ENCODE measurements around the gene TRPV5.

Gene TRPV5

GRCh38 chr7:142956951-142957623, 23.5 kb upstream of the TRPV5 start:
- no peak overlapping the region for H3K27ac Mint-ChIP-seq
- DNase-seq, result no peak
- peaks cover 17% of the 10 kb centered on the region for H3K9me3 Mint-ChIP-seq
- H3K36me3 Mint-ChIP-seq, result peaks cover 4% of the 10 kb centered on the region
- no peak overlapping the region for H3K4me3 Mint-ChIP-seq
- peaks cover 51% of the 10 kb centered on the region for H3K27me3 Mint-ChIP-seq
- H3K4me1 Mint-ChIP-seq, result no peaks in the 10 kb centered on the region
- CTCF ChIA-PET, result no interaction called here

- CTCF ChIA-PET, result no interaction called here
- H3K4me1 Mint-ChIP-seq, result no peaks in the 10 kb centered on the region
- H3K36me3 Mint-ChIP-seq, result peaks cover 4% of the 10 kb centered on the region
- peaks cover 49% of the 10 kb centered on the region for H3K27me3 Mint-ChIP-seq
- H3K27ac Mint-ChIP-seq, result no peak overlapping the region
- no peak overlapping the region for H3K4me3 Mint-ChIP-seq
- peaks cover 17% of the 10 kb centered on the region for H3K9me3 Mint-ChIP-seq
- no peak for DNase-seq
These were observed 21.2 kb upstream of the TRPV5 start for GRCh38 chr7:142954680-142955268.

DNA sequence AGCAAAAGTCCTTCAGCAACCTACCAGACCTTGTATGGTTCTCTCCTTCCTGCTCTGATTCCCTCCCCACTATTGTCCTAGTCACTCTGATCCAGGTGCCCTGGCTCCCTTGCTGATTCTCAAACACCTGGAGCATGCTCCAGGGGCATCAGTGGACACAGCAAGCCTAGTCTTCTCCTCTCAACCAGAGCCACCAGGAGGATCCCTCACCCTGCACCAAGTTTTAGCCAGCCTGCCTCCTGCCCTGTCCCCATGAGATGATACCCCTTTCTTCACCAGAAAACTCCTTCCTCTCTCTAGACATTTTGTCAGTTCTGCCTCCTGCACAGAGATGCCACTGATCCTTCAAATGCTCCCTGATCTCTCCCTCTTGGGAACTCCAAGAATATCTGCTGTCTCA, 16.7 kb upstream of the TRPV5 start:
- Mint-ChIP-seq H3K4me1 (no peaks in the 10 kb centered on the region), H3K27ac (no peak overlapping the region), H3K36me3 (no peaks in the 10 kb centered on the region), H3K9me3 (peaks cover 7% of the 10 kb centered on the region), H3K4me3 (no peak overlapping the region), H3K27me3 (peaks cover 48% of the 10 kb centered on the region)
- DNase-seq, result no peak
- CTCF ChIA-PET, result no interaction called here

GRCh38 chr7:142948603-142949002, 15.1 kb upstream of the TRPV5 start:
- H3K4me3 Mint-ChIP-seq, result no peak overlapping the region
- H3K36me3 Mint-ChIP-seq, result no peaks in the 10 kb centered on the region
- no peaks in the 10 kb centered on the region for H3K9me3 Mint-ChIP-seq
- CTCF ChIA-PET, result no interaction called here
- H3K4me1 Mint-ChIP-seq, result no peaks in the 10 kb centered on the region
- no peak for DNase-seq
- H3K27ac Mint-ChIP-seq, result no peak overlapping the region
- peaks cover 46% of the 10 kb centered on the region for H3K27me3 Mint-ChIP-seq

GRCh38 chr7:142945001-142945400, 11.5 kb upstream of the TRPV5 start:
- H3K27ac Mint-ChIP-seq, result no peak overlapping the region
- no peak for DNase-seq
- CTCF ChIA-PET, result no interaction called here
- H3K27me3 Mint-ChIP-seq, result peaks cover 28% of the 10 kb centered on the region
- H3K4me1 Mint-ChIP-seq, result no peaks in the 10 kb centered on the region
- H3K4me3 Mint-ChIP-seq, result no peak overlapping the region
- H3K9me3 Mint-ChIP-seq, result no peaks in the 10 kb centered on the region
- no peaks in the 10 kb centered on the region for H3K36me3 Mint-ChIP-seq

DNA sequence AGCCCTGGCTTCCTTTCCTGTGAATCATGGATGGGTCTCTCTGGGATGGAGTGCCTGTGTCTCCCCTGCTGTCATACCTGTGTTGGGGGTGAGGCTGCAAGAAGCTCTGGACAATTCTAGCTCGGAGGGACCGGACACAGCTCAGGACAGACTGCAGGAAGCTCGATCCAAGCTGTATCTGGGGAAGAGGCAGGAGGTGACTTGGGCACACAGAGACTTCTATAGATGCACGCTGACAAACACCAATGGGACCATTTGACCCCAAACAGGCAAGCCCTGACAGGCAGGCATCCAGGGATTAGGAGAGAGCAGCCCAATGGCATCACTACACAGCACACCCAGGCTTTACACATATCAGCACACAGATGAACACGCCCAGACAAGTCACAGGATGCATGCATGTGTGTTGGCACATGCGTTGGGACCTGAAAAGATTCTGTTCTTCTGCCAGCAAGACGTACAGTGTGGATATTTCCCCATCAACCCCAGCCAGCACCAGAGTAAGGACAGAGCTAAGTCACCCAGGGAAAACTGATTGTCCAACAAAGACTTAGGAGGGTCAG, 10.2 kb upstream of the TRPV5 start:
- Mint-ChIP-seq H3K27ac (no peak overlapping the region), H3K27me3 (peaks cover 33% of the 10 kb centered on the region), H3K4me1 (no peaks in the 10 kb centered on the region), H3K9me3 (no peaks in the 10 kb centered on the region), H3K4me3 (no peak overlapping the region), H3K36me3 (no peaks in the 10 kb centered on the region)
- CTCF ChIA-PET, result interaction anchor here (0.6 to 0.8 kb wide), 2 partner anchors 17 to 650 kb away, joined by 3 read pairs; no protein-coding TSS in a partner anchor
- DNase-seq, result no peak

DNA sequence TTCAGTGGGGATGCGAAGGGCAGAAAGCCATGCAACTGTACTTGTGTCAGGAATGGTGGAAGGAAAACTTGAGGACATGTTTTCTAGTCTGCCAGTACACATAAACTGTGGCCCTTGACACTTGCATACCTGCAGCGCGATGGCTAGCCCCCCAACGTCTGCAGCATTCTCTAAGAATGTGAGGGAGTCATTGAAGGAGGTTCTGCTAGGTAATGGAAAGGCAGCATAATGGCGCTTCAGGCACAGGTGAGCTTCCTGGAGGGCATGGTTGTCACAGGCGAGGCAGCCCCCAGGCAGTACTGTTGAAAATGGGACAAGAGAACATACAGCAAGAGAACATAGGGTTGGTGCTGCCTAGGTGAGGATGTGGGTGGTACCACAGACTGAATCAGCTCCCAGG, 9.2 kb upstream of the TRPV5 start:
- H3K4me3 Mint-ChIP-seq, result no peak overlapping the region
- H3K4me1 Mint-ChIP-seq, result no peaks in the 10 kb centered on the region
- no peak overlapping the region for H3K27ac Mint-ChIP-seq
- peaks cover 30% of the 10 kb centered on the region for H3K27me3 Mint-ChIP-seq
- DNase-seq, result no peak
- H3K36me3 Mint-ChIP-seq, result no peaks in the 10 kb centered on the region
- CTCF ChIA-PET, result interaction anchor here (0.6 kb wide), 1 partner anchor 232 kb away, joined by 3 read pairs; no protein-coding TSS in a partner anchor
- no peaks in the 10 kb centered on the region for H3K9me3 Mint-ChIP-seq

- Mint-ChIP-seq H3K9me3 (no peaks in the 10 kb centered on the region), H3K36me3 (no peaks in the 10 kb centered on the region), H3K27ac (no peak overlapping the region), H3K4me3 (no peak overlapping the region), H3K4me1 (no peaks in the 10 kb centered on the region), H3K27me3 (peaks cover 21% of the 10 kb centered on the region)
- no peak for DNase-seq
- CTCF ChIA-PET, result no interaction called here
These were observed 8.0 kb upstream of the TRPV5 start for GRCh38 chr7:142941541-142941940.

DNA sequence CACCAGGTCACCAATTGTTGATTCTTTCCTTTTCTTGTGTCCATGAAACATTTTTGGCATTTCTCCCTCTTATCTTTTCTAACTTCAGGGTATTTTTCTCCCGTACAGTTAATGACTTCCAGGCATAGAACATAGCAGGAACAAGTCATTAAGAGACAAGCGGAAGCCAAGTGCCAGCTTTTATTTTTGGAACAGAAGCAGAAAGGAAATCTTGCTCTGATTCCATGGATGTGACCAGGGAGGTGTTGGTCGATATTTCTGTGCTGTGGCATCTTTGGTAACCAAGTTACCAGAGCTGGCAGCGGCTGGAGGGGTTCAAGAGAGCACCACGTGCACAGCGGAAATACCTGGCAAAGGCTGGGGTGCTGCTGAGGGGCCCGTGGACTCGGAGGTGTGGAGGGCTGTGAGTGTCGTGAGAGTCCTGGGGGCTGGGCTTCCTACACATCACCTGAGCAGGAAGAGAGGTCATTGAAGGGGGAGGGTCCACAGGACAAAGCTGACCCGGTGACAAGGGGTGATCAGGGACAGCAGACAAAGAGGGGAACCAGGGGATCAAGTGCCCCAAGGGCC, 7.5 kb upstream of the TRPV5 start:
- Mint-ChIP-seq H3K27ac (no peak overlapping the region), H3K36me3 (no peaks in the 10 kb centered on the region), H3K9me3 (no peaks in the 10 kb centered on the region), H3K4me3 (no peak overlapping the region), H3K4me1 (no peaks in the 10 kb centered on the region), H3K27me3 (peaks cover 16% of the 10 kb centered on the region)
- CTCF ChIA-PET, result no interaction called here
- no peak for DNase-seq

- Mint-ChIP-seq H3K27ac (no peak within 1 kb of the TSS), H3K27me3 (peaks cover 9% of the 10 kb centered on the region), H3K9me3 (no peaks in the 10 kb centered on the region), H3K36me3 (no peaks in the 10 kb centered on the region), H3K4me1 (no peaks in the 10 kb centered on the region), H3K4me3 (no peak within 1 kb of the TSS)
- DNase-seq, result no peak
- CTCF ChIA-PET, result interaction anchor here (0.6 kb wide), 1 partner anchor 37 kb away, joined by 4 read pairs; no protein-coding TSS in a partner anchor
These were observed 5.8 kb upstream of the TRPV5 start, which contains the start of gene LLCFC1 for GRCh38 chr7:142939226-142939910. Gene LLCFC1 (plus strand): TSS chr7:142939484. CDS start chr7:142939622, 138 bp downstream.

GRCh38 chr7:142938611-142939010, 5.1 kb upstream of the TRPV5 start:
- CTCF ChIA-PET, result interaction anchor here (0.6 kb wide), 1 partner anchor 37 kb away, joined by 4 read pairs; no protein-coding TSS in a partner anchor
- H3K4me3 Mint-ChIP-seq, result no peak overlapping the region
- peaks cover 9% of the 10 kb centered on the region for H3K27me3 Mint-ChIP-seq
- no peak overlapping the region for H3K27ac Mint-ChIP-seq
- H3K4me1 Mint-ChIP-seq, result no peaks in the 10 kb centered on the region
- no peak for DNase-seq
- no peaks in the 10 kb centered on the region for H3K36me3 Mint-ChIP-seq
- no peaks in the 10 kb centered on the region for H3K9me3 Mint-ChIP-seq

GRCh38 chr7:142935941-142936565, 2.5 kb upstream of the TRPV5 start:
- H3K4me1 Mint-ChIP-seq, result no peaks in the 10 kb centered on the region
- no peaks in the 10 kb centered on the region for H3K36me3 Mint-ChIP-seq
- H3K4me3 Mint-ChIP-seq, result no peak overlapping the region
- H3K27me3 Mint-ChIP-seq, result peaks cover 13% of the 10 kb centered on the region
- DNase-seq, result no peak
- no peak overlapping the region for H3K27ac Mint-ChIP-seq
- CTCF ChIA-PET, result no interaction called here
- H3K9me3 Mint-ChIP-seq, result no peaks in the 10 kb centered on the region

GRCh38 chr7:142934056-142934455, 510 bp upstream of the TRPV5 start:
- Mint-ChIP-seq H3K4me3 (no peak overlapping the region), H3K4me1 (no peaks in the 10 kb centered on the region), H3K36me3 (no peaks in the 10 kb centered on the region), H3K27me3 (peaks cover 10% of the 10 kb centered on the region), H3K9me3 (no peaks in the 10 kb centered on the region), H3K27ac (no peak overlapping the region)
- CTCF ChIA-PET, result no interaction called here
- no peak for DNase-seq

DNA sequence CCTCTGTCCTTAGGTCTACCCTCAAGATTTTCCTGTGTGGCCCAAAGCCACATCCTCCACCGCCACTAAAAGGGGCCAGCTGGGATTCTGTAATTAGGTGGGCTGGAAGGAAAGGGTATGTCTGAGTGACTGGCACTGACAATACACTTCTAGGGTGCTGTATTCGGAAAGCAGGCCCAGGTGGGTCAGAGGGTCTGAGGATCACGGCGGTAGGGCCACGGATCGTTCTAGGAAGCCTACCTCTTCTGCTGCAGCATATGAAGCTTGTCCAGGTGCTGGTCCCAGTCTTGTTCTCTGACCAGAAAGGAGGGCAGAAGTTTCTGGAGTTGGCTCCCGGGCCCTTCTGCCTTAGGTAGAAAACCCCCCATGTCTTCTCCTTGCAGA, 462 bp downstream of the TRPV5 start:
- no peak overlapping the region for H3K27ac Mint-ChIP-seq
- peaks cover 10% of the 10 kb centered on the region for H3K27me3 Mint-ChIP-seq
- no peaks in the 10 kb centered on the region for H3K9me3 Mint-ChIP-seq
- DNase-seq, result no peak
- no peak overlapping the region for H3K4me3 Mint-ChIP-seq
- no peaks in the 10 kb centered on the region for H3K36me3 Mint-ChIP-seq
- CTCF ChIA-PET, result no interaction called here
- no peaks in the 10 kb centered on the region for H3K4me1 Mint-ChIP-seq
